GM19023 (cell line): ENCODE results near the gene GSN.

Experiments used
- ATAC-seq: cut with Tn5 transposase; IDR thresholded peaks from one replicate; pipeline ENCODE4 v1.9.1; 2021; ENCODE audit warnings: mild to moderate bottlenecking, moderate library complexity; ENCODE audit not compliant: unreplicated experiment

The GSN gene

GRCh38 chr9:121322037-121322736 lies 54.2 kb downstream of the GSN start:
- no peak for ATAC-seq

GRCh38 chr9:121322737-121323448 lies 54.9 kb downstream of the GSN start:
- no peak for ATAC-seq

- ATAC-seq = no peak
These were observed 55.6 kb downstream of the GSN start for GRCh38 chr9:121323449-121324151.

DNA sequence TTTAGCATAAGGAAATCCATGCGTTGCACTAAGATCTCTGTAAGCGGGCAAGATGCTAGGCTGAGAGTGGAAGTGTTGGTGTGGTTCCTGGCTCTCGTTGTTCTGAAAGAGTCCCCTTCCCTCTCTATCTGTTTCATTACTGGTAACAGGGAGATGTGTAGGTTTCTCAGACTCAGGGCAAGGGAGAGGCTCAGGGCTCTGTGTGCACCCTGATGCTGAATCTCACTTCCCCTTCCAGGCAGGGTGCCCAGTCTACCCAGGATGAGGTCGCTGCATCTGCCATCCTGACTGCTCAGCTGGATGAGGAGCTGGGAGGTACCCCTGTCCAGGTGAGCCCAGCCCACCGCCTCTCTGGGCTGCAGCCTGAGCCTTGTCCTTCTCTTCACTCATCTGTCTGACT lies 56.4 kb downstream of the GSN start:
- ATAC-seq = no peak

GRCh38 chr9:121324755-121325154 lies 56.8 kb downstream of the GSN start:
- no peak for ATAC-seq

GRCh38 chr9:121325387-121325786 lies 57.4 kb downstream of the GSN start:
- ATAC-seq = no peak

GRCh38 chr9:121326130-121326838 lies 58.3 kb downstream of the GSN start:
- ATAC-seq = no peak

DNA sequence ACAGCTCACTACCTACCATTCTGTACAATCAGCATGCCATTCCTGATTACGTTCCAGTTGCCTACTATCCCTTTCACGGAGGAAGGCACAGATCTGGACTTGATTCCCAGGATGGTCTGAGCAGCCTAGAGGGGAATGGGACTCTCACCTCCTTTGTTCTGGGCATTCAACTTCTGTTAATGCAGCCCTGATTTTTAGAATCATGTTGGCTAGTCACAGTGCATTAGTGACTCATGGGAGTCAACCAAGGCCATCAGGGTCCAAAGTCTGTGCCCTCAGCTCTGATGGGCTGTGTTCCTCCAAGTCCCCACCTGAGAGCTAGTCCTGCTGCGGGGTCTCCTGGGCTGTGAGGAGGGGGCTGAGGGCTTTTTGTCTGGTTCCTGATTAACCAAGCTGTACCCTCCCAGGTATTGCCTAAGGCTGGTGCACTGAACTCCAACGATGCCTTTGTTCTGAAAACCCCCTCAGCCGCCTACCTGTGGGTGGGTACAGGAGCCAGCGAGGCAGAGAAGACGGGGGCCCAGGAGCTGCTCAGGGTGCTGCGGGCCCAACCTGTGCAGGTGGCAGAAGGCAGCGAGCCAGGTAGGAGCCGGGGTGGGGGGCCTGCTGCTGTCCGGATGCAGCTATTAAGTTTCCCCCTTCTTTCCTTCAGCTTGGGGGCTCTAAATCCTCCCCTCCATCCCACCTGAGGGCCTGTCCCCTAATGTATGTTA lies 59.1 kb downstream of the GSN start:
- no peak for ATAC-seq

- ATAC-seq = no peak
These were observed 60.5 kb downstream of the GSN start for GRCh38 chr9:121328476-121328875.

- no peak for ATAC-seq
These were observed 61.1 kb downstream of the GSN start for GRCh38 chr9:121328876-121329681.

DNA sequence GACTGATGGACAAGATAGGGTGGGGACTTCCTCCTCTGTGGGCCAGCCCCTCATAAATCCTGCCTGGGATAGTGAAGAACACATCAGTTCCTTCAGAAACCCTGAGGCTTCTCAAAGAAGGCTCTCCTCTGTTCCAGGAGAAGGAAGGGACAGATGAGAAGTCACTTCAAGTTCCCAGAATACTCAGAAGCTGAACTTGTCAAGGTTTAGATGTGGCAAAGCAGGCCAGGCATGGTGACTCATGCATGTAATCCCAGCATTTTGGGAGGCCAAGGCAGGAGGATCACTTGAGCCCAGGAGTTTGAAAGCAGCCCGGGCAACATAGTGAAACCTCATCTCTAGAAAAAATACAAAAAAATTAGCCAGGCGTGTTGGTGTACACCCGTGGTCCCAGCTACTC lies 63.6 kb downstream of the GSN start:
- no peak for ATAC-seq

GRCh38 chr9:121331992-121332685 lies 64.2 kb downstream of the GSN start:
- no peak for ATAC-seq

GRCh38 chr9:121333950-121334773 lies 66.2 kb downstream of the GSN start:
- no peak for ATAC-seq

DNA sequence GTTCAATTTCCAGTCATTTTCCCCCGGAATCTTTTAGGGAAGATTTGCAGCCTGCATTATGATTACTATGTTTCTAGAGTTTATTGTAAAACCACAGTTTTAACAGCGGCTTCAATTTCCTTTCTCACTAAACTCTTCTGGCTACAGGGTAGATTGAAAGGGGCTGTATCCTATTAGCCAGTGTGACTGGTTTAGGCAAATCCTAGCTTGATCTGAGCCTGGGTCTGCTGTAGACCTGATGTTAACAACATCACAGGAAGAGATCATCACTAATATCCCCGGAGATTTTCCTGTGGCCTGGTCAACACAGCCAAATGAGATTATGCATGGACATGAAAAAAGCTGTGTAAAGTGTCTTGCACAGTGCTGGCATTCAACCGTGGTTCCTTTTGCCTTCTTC lies 68.7 kb downstream of the GSN start:
- ATAC-seq = no peak

GRCh38 chr9:121339437-121339836 lies 71.5 kb downstream of the GSN start:
- ATAC-seq = no peak

- no peak for ATAC-seq
These were observed 72.9 kb downstream of the GSN start for GRCh38 chr9:121340676-121341392.

- ATAC-seq = no peak
These were observed 76.2 kb downstream of the GSN start for GRCh38 chr9:121344184-121344583.

- no peak for ATAC-seq
These were observed 77.1 kb downstream of the GSN start for GRCh38 chr9:121345070-121345469.
